ENCODE results near the gene TBC1D8. TPM values are rescaled to one million over a fixed set of nuclear protein-coding genes. Genes with fewer than 3 reads are reported as not detected.

TBC1D8 gene
- total and polyA plus RNA-seq, 2 experiments from 2014 or later = 18.0 to 36.9 TPM

DNA sequence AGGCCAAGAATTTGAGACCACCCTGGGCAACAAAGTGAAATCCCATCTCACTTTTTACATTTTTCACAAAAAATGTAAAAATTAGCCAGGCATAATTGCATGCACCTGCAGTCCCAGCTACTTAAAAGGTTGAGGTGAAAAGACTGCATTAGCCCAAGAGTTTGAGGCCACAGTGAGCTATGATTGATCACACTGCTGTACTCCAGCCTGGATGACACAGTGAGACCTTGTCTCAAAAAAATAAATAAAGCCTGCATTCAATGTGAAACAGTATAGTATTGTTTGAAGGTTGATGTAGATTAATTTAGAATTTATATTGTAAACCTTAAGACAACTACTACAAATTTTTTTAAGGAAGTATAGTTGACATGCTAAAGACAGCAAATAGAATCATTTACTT lies 53.5 kb downstream of the TBC1D8 start (continued):
- TF ChIP-seq, protein P1, sequence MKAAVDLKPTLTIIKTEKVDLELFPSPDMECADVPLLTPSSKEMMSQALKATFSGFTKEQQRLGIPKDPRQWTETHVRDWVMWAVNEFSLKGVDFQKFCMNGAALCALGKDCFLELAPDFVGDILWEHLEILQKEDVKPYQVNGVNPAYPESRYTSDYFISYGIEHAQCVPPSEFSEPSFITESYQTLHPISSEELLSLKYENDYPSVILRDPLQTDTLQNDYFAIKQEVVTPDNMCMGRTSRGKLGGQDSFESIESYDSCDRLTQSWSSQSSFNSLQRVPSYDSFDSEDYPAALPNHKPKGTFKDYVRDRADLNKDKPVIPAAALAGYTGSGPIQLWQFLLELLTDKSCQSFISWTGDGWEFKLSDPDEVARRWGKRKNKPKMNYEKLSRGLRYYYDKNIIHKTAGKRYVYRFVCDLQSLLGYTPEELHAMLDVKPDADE (IDR thresholded peaks at IDR 0.05) = no peak
- TF ChIP-seq, protein P2, sequence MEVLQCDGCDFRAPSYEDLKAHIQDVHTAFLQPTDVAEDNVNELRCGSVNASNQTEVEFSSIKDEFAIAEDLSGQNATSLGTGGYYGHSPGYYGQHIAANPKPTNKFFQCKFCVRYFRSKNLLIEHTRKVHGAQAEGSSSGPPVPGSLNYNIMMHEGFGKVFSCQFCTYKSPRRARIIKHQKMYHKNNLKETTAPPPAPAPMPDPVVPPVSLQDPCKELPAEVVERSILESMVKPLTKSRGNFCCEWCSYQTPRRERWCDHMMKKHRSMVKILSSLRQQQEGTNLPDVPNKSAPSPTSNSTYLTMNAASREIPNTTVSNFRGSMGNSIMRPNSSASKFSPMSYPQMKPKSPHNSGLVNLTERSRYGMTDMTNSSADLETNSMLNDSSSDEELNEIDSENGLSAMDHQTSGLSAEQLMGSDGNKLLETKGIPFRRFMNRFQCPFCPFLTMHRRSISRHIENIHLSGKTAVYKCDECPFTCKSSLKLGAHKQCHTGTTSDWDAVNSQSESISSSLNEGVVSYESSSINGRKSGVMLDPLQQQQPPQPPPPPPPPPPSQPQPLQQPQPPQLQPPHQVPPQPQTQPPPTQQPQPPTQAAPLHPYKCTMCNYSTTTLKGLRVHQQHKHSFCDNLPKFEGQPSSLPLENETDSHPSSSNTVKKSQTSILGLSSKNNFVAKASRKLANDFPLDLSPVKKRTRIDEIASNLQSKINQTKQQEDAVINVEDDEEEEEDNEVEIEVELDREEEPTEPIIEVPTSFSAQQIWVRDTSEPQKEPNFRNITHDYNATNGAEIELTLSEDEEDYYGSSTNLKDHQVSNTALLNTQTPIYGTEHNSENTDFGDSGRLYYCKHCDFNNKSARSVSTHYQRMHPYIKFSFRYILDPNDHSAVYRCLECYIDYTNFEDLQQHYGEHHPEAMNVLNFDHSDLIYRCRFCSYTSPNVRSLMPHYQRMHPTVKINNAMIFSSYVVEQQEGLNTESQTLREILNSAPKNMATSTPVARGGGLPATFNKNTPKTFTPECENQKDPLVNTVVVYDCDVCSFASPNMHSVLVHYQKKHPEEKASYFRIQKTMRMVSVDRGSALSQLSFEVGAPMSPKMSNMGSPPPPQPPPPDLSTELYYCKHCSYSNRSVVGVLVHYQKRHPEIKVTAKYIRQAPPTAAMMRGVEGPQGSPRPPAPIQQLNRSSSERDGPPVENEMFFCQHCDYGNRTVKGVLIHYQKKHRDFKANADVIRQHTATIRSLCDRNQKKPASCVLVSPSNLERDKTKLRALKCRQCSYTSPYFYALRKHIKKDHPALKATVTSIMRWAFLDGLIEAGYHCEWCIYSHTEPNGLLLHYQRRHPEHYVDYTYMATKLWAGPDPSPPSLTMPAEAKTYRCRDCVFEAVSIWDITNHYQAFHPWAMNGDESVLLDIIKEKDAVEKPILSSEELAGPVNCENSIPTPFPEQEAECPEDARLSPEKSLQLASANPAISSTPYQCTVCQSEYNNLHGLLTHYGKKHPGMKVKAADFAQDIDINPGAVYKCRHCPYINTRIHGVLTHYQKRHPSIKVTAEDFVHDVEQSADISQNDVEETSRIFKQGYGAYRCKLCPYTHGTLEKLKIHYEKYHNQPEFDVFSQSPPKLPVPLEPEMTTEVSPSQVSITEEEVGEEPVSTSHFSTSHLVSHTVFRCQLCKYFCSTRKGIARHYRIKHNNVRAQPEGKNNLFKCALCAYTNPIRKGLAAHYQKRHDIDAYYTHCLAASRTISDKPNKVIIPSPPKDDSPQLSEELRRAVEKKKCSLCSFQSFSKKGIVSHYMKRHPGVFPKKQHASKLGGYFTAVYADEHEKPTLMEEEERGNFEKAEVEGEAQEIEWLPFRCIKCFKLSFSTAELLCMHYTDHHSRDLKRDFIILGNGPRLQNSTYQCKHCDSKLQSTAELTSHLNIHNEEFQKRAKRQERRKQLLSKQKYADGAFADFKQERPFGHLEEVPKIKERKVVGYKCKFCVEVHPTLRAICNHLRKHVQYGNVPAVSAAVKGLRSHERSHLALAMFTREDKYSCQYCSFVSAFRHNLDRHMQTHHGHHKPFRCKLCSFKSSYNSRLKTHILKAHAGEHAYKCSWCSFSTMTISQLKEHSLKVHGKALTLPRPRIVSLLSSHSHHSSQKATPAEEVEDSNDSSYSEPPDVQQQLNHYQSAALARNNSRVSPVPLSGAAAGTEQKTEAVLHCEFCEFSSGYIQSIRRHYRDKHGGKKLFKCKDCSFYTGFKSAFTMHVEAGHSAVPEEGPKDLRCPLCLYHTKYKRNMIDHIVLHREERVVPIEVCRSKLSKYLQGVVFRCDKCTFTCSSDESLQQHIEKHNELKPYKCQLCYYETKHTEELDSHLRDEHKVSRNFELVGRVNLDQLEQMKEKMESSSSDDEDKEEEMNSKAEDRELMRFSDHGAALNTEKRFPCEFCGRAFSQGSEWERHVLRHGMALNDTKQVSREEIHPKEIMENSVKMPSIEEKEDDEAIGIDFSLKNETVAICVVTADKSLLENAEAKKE (CRISPR knock-in tag; IDR thresholded peaks at IDR 0.05) = no peak
- TF ChIP-seq POLR2AphosphoS5 (IDR thresholded peaks at IDR 0.05; ENCODE audit: low read depth) = no peak
- TF ChIP-seq NANOG (IDR thresholded peaks at IDR 0.05; ENCODE audit: borderline replicate concordance) = no peak
- no peak for TF ChIP-seq JUNB (IDR thresholded peaks at IDR 0.05; ENCODE audit: unreplicated experiment)
- TF ChIP-seq ZNF331 (CRISPR knock-in tag; IDR thresholded peaks at IDR 0.05; ENCODE audit: low read depth) = no peak

DNA sequence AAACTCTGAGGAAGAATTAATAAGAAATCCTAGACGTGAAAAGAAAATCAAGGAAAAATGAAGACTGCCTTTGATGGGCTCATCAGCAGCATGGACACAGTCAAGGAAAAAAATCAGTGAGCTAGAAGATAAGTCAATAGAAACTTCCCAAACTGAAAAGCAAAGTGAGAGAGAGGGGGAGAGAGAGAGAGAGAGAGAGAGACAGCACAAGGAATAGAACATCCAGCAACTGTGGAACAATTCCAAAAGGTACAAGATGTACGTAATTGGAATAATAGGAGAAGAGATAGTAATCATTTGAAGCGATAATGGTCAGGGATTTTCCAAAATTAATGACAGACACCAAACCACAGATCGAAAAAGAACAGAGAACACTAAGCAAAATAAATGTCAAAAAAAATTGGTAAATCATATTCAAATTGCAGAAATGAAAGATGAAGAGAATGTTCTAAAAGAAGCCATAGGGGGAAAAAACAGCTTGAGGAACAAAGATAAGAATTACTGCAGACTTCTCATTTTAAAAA lies 54.5 kb downstream of the TBC1D8 start:
- no peak for ATAC-seq
- H4K20me1 ChIP-seq (replicated peaks; ENCODE audit: insufficient read depth) = no peaks in the 10 kb centered on the region; the same call in 1 of the 2 replicates
- no peak overlapping the region for H2AFZ ChIP-seq
- H3K9me3 Mint-ChIP-seq = peaks cover 34% of the 10 kb centered on the region
- peaks cover 1% of the 10 kb centered on the region for H3K27me3 Mint-ChIP-seq (ENCODE audit: insufficient read depth, low read depth, poor library complexity)
- peaks cover 88% of the 10 kb centered on the region for H3K79me2 ChIP-seq (replicated peaks; ENCODE audit: insufficient read depth)
- no peak for DNase-seq (ENCODE audit: low spot score)
- no peaks in the 10 kb centered on the region for H3K4me1 ChIP-seq (ENCODE audit: insufficient read depth)
- no peaks in the 10 kb centered on the region for H3K27me3 ChIP-seq (ENCODE audit: insufficient read depth)
- no peak overlapping the region for H3K27ac ChIP-seq (ENCODE audit: low read depth)
- H3K36me3 ChIP-seq (ENCODE audit: insufficient read depth) = no peaks in the 10 kb centered on the region
- H3K4me2 ChIP-seq = no peak overlapping the region
- H3K4me3 ChIP-seq = no peak overlapping the region
- no peaks in the 10 kb centered on the region for H3F3A ChIP-seq (replicated peaks; ENCODE audit: low read depth)
- H3K4me3 Mint-ChIP-seq = no peak overlapping the region
- H3K9me2 ChIP-seq (ENCODE audit: insufficient read depth) = no peaks in the 10 kb centered on the region
- peaks cover 32% of the 10 kb centered on the region for H3K36me3 Mint-ChIP-seq (ENCODE audit: low read depth)
- H3K27ac Mint-ChIP-seq = no peak overlapping the region
- H3K4me1 Mint-ChIP-seq = peaks cover 8% of the 10 kb centered on the region
- TF ChIP-seq JUNB (IDR thresholded peaks at IDR 0.05; ENCODE audit: unreplicated experiment) (no peak), ZNF114 (CRISPR knock-in tag; IDR thresholded peaks at IDR 0.05) (no peak), CREB1 (CRISPR knock-in tag; IDR thresholded peaks at IDR 0.05; ENCODE audit: low read depth) (no peak), NANOG (IDR thresholded peaks at IDR 0.05; ENCODE audit: borderline replicate concordance) (no peak), STAT1 (IDR thresholded peaks at IDR 0.05; ENCODE audit: unreplicated experiment) (no peak), ZNF331 (CRISPR knock-in tag; IDR thresholded peaks at IDR 0.05; ENCODE audit: low read depth) (no peak)
- TF ChIP-seq, protein P3, sequence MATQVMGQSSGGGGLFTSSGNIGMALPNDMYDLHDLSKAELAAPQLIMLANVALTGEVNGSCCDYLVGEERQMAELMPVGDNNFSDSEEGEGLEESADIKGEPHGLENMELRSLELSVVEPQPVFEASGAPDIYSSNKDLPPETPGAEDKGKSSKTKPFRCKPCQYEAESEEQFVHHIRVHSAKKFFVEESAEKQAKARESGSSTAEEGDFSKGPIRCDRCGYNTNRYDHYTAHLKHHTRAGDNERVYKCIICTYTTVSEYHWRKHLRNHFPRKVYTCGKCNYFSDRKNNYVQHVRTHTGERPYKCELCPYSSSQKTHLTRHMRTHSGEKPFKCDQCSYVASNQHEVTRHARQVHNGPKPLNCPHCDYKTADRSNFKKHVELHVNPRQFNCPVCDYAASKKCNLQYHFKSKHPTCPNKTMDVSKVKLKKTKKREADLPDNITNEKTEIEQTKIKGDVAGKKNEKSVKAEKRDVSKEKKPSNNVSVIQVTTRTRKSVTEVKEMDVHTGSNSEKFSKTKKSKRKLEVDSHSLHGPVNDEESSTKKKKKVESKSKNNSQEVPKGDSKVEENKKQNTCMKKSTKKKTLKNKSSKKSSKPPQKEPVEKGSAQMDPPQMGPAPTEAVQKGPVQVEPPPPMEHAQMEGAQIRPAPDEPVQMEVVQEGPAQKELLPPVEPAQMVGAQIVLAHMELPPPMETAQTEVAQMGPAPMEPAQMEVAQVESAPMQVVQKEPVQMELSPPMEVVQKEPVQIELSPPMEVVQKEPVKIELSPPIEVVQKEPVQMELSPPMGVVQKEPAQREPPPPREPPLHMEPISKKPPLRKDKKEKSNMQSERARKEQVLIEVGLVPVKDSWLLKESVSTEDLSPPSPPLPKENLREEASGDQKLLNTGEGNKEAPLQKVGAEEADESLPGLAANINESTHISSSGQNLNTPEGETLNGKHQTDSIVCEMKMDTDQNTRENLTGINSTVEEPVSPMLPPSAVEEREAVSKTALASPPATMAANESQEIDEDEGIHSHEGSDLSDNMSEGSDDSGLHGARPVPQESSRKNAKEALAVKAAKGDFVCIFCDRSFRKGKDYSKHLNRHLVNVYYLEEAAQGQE (IDR thresholded peaks at IDR 0.05; ENCODE audit: unreplicated experiment) = no peak

Data from GM23338 (cell line).